GM12878 (cell line): ENCODE data around the gene CFAP97. TPM values are rescaled to one million over a fixed set of nuclear protein-coding genes. Genes with fewer than 3 reads are reported as not detected.

Experiments used
- ATAC-seq: fragments of 200-7000 bp; cut with Tn5 transposase; 3 replicates; pipeline ENCODE4 v1.9.1; 2020; ENCODE audit warnings: mild to moderate bottlenecking, moderate library complexity
- BruUV-seq: library from RNA; stranded (reverse); fragments of 400-500 nt; replicated peaks from 2 replicates; lab custom pipeline; 2021; lab: Mats Ljungman, UMichigan
- CTCF ChIA-PET: fragments of 300-600 bp; sonication (Branson Sonifier 250); formaldehyde crosslinking; extraction: SDS; loops from one replicate; lab custom pipeline; 2021; ENCODE audit warnings: inconsistent platforms; lab: Yijun Ruan, JAX
- POLR2A ChIA-PET: fragments of 350-600 bp; formaldehyde crosslinking; extraction: SDS; loops from one replicate; lab custom pipeline; 2021; ENCODE audit warnings: inconsistent platforms; lab: Charles Lee
- RAD21 ChIA-PET: fragments of 300-600 bp; sonication (Branson Sonifier 250); formaldehyde crosslinking; loops from one replicate; lab custom pipeline; 2023; ENCODE audit warnings: antibody characterized with exemption; ENCODE audit not compliant: unreplicated experiment; lab: Charles Lee
- SMC1A ChIA-PET: fragments of 300-600 bp; sonication (Branson Sonifier 250); formaldehyde crosslinking; loops from one replicate; lab custom pipeline; 2023; ENCODE audit not compliant: unreplicated experiment, uncharacterized antibody; lab: Charles Lee
- DNase-seq: peaks from one replicate; pipeline ENCODE4 v3.0.0-alpha.2; 2011; ENCODE audit warnings: low read depth, low spot score
- FAIRE-seq: peaks from 3 replicates; lab custom pipeline; 2011; peaks lifted over from hg19 to GRCh38; lab: Jason Lieb, UNC
- H2AFZ ChIP-seq: 2 replicates; pipeline ENCODE4 v1.6.0; 2011; ENCODE audit warnings: low read depth, low read length, control low read depth; ENCODE audit not compliant: control insufficient read depth
- H3K27ac ChIP-seq: 2 replicates; pipeline ENCODE4 v1.5.1; 2011; ENCODE audit warnings: control low read depth; ENCODE audit not compliant: control insufficient read depth, insufficient read depth
- H3K27me3 ChIP-seq, 2 experiments: replicated peaks in 1 of 2; 2 replicates each; pipeline versions ENCODE4 v1.6.0 to v1.6.1; 2011; ENCODE audit warnings: low read length in 1 of 2; ENCODE audit not compliant: control insufficient read depth in 2 of 2, insufficient read depth in 2 of 2
- H3K36me3 ChIP-seq, 2 experiments: 2 replicates each; pipeline ENCODE4 v1.5.1; 2011; ENCODE audit warnings: low read length in 1 of 2; ENCODE audit not compliant: control insufficient read depth in 2 of 2, insufficient read depth in 2 of 2
- H3K4me1 ChIP-seq: 2 replicates; pipeline ENCODE4 v1.6.1; 2011; ENCODE audit warnings: mild to moderate bottlenecking, low read length, moderate library complexity, mixed read lengths; ENCODE audit not compliant: control insufficient read depth, insufficient read depth
- H3K4me2 ChIP-seq: 2 replicates; pipeline ENCODE4 v1.6.0; 2011; ENCODE audit warnings: control low read depth; ENCODE audit not compliant: control insufficient read depth, insufficient read depth
- H3K4me3 ChIP-seq: fragments of 200-600 bp; sonication (generic); 2 replicates; pipeline ENCODE4 v1.5.1; 2016
- H3K79me2 ChIP-seq: 2 replicates; pipeline ENCODE4 v1.6.0; 2011; ENCODE audit warnings: low read length; ENCODE audit not compliant: control insufficient read depth, insufficient read depth
- H3K9ac ChIP-seq: 2 replicates; pipeline ENCODE4 v1.8.0; 2011; ENCODE audit warnings: low read length, control low read depth, mixed read lengths; ENCODE audit not compliant: control insufficient read depth, insufficient read depth
- H3K9me3 ChIP-seq: replicated peaks from 3 replicates; pipeline ENCODE4 v1.5.1; 2011; ENCODE audit warnings: mild to moderate bottlenecking, low read length; ENCODE audit not compliant: control insufficient read depth, insufficient read depth
- H4K20me1 ChIP-seq: 2 replicates; pipeline ENCODE4 v1.6.0; 2011; ENCODE audit not compliant: control insufficient read depth, insufficient read depth
- ATF7 ChIP-seq: fragments of 450-650 bp; IDR thresholded peaks from 2 replicates; pipeline ENCODE4 v1.6.1; 2016; ENCODE audit warnings: low read depth, mild to moderate bottlenecking
- BCL3 ChIP-seq: IDR thresholded peaks from 2 replicates; pipeline ENCODE4 v1.6.1; 2011; ENCODE audit warnings: borderline replicate concordance, low read depth, mild to moderate bottlenecking, moderate library complexity, low read length; ENCODE audit not compliant: insufficient read depth, poor library complexity, severe bottlenecking
- CHD4 ChIP-seq: fragments of 200-600 bp; sonication (generic); IDR thresholded peaks from 2 replicates; pipeline ENCODE4 v1.6.1; 2016; ENCODE audit warnings: mild to moderate bottlenecking
- MTA3 ChIP-seq: IDR thresholded peaks from 2 replicates; pipeline ENCODE4 v1.6.1; 2012; ENCODE audit warnings: low read length, inconsistent platforms, borderline replicate concordance
- PAX8 ChIP-seq: fragments of 450-650 bp; IDR thresholded peaks from 2 replicates; pipeline ENCODE4 v1.6.1; 2017; ENCODE audit warnings: mild to moderate bottlenecking, moderate library complexity
- POLR2AphosphoS5 ChIP-seq: IDR thresholded peaks from 2 replicates; pipeline ENCODE4 v1.6.1; 2011; ENCODE audit warnings: mild to moderate bottlenecking, low read length, inconsistent platforms
- SMAD1 ChIP-seq: fragments of 450-650 bp; IDR thresholded peaks from 2 replicates; pipeline ENCODE4 v1.6.1; 2018; ENCODE audit warnings: mild to moderate bottlenecking, low read depth; ENCODE audit not compliant: partially characterized antibody
- SUPT20H ChIP-seq: IDR thresholded peaks from 2 replicates; pipeline ENCODE4 v1.6.1; 2011; ENCODE audit warnings: low read depth, mild to moderate bottlenecking, low read length, moderate library complexity, borderline replicate concordance; ENCODE audit not compliant: control insufficient read depth
- TCF3 ChIP-seq: IDR thresholded peaks from 2 replicates; pipeline ENCODE4 v1.6.1; 2012; ENCODE audit warnings: low read depth, mild to moderate bottlenecking, low read length, borderline replicate concordance; ENCODE audit not compliant: insufficient read depth
- ZBTB11 ChIP-seq: fragments of 450-650 bp; formaldehyde crosslinking; IDR thresholded peaks from 2 replicates; pipeline ENCODE4 v1.5.0; 2022; ENCODE audit warnings: mild to moderate bottlenecking, missing genetic modification characterization
- WGBS: methylation state at CpG from one replicate; pipeline ENCODE4 v1.1.6; 2016; ENCODE audit warnings: low lambda C conversion rate; ENCODE audit not compliant: insufficient replicate concordance, insufficient coverage; ENCODE audit errors: missing lambda C conversion rate; 5-methylcytosine and 5-hydroxymethylcytosine counted together
- in situ Hi-C: fragments of 300-500 bp; cut with MboI; formaldehyde crosslinking; loops from 9 replicates; pipeline ENCODE4 v1.14.3; 2018; ENCODE audit warnings: mixed read lengths
- intact Hi-C: fragments of 100-400 bp; cut with micrococcal nuclease; formaldehyde crosslinking; loops from one replicate; pipeline ENCODE4 v1.14.2; 2022; ENCODE audit not compliant: unreplicated experiment
- polyA plus RNA-seq, 11 experiments: library from polyadenylated mRNA; depleted of rRNA in 4 of 11; unstranded in 6 of 11; stranded (reverse) in 5 of 11; fragments of >200 nt; fragmentation: Nextera tagmentation in 4 of 11; fragmentation: Illumina TruSeq in 1 of 11; extraction: Ambion mirVana in 4 of 11; extraction: Trizol in 1 of 11; gene quantifications; 1 replicate in 1 of 11; 2 replicates in 10 of 11; pipeline versions ENCODE4 v1.2.1 to v1.2.3, GENCODE V29; 2011 to 2016; ENCODE audit warnings: inconsistent platforms in 2 of 11, missing spikeins in 2 of 11, low read depth in 1 of 11
- total RNA-seq, 4 experiments: library from RNA; depleted of rRNA in 3 of 4; stranded (reverse); fragments of >200 nt in 3 of 4; fragmentation: Illumina TruSeq in 1 of 4; extraction: Trizol in 1 of 4; gene quantifications; 2 replicates each; pipeline versions ENCODE4 v1.2.1 to v1.2.3, GENCODE V29; 2013 to 2021

Gene CFAP97
- total and polyA plus RNA-seq, 10 of the 15 experiments (the other 5 are each of a cell fraction or from before 2014, with no cell fraction given), result 26.4 to 62.7 (median 48.0) TPM

DNA sequence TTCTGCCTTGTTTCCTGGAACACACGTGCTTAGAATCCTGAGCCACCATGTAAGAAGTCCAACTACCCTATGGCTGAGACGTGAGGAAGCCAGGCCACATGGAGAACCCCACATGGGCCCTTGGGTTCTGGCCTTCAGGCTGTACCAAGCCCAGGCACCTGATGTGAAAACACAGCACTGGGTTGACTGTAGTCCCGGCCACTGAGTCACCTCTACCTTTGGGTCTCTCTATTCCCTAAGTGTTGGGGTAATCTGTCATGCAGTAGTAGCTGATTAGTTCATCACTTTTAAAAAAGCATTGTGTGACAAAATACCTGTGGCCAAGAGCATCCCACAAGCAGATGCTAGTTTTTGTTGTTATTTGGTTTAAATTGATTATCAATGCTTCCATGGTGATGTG, 24.3 kb downstream of the CFAP97 start:
- CTCF ChIA-PET, result no interaction called here
- Histone ChIP-seq H3K4me1 (no peaks in the 10 kb centered on the region), H3K27me3 (no peaks in the 10 kb centered on the region), H2AFZ (no peak overlapping the region), H3K9ac (no peak overlapping the region), H3K9me3 (no peaks in the 10 kb centered on the region), H3K4me2 (no peak overlapping the region), H3K36me3 (peaks cover 2 to 22% of the 10 kb centered on the region in 2 experiments; a peak in 3 of 4 replicates), H3K27ac (no peak overlapping the region), H3K4me3 (no peak overlapping the region), H4K20me1 (no peaks in the 10 kb centered on the region), H3K79me2 (peaks cover 29% of the 10 kb centered on the region)
- POLR2A ChIA-PET, result no interaction called here
- 67% methylated on average over 3 of the region's 3 CpGs for WGBS
- in situ Hi-C loops, result no loop called here
- ATAC-seq (no peak), DNase-seq (no peak), FAIRE-seq (no peak)
- TF ChIP-seq ATF7 (no peak), BCL3 (no peak), CHD4 (no peak), TCF3 (no peak), POLR2AphosphoS5 (no peak), MTA3 (no peak), ZBTB11 (CRISPR knock-in tag) (no peak), SUPT20H (no peak), PAX8 (no peak), SMAD1 (no peak)
- no TSS peak for BruUV-seq
- intact Hi-C loops, result no loop called here
- SMC1A ChIA-PET, result no interaction called here
- RAD21 ChIA-PET, result no interaction called here
